ENCODE measurements around the gene PURA. TPM values are rescaled to one million over a fixed set of nuclear protein-coding genes. Genes with fewer than 3 reads are reported as not detected.

Gene PURA
- total and polyA plus RNA-seq, 2 of the 13 experiments (the other 11 are each of a cell fraction or from before 2014, with no cell fraction given) = 2.0 to 5.0 TPM

- TF ChIP-seq ZMAT3 (CRISPR knock-in tag; conservative IDR thresholded peaks at IDR 0.05) (0 out of 2 replicates have a peak, but pooled peaks have one; percentile 22), CAMTA2 (CRISPR knock-in tag; IDR thresholded peaks at IDR 0.05; ENCODE audit: borderline replicate concordance) (no peak), MXD4 (CRISPR knock-in tag; IDR thresholded peaks at IDR 0.05) (peak; percentile 63; the same call in 1 of the 2 replicates), ZIK1 (CRISPR knock-in tag; IDR thresholded peaks at IDR 0.05; ENCODE audit: borderline replicate concordance, low read depth) (no peak; the same call in 1 of the 2 replicates), ZFP82 (CRISPR knock-in tag; IDR thresholded peaks at IDR 0.05; ENCODE audit: borderline replicate concordance) (no peak), SP2 (CRISPR knock-in tag; IDR thresholded peaks at IDR 0.05) (no peak), ZNF670 (CRISPR knock-in tag; IDR thresholded peaks at IDR 0.05; ENCODE audit: borderline replicate concordance) (no peak), DNMT1 (CRISPR knock-in tag; IDR thresholded peaks at IDR 0.05) (0 out of 2 replicates have a peak, but pooled peaks have one; percentile 81), ELF1 (CRISPR knock-in tag; IDR thresholded peaks at IDR 0.05) (no peak), ZNF713 (CRISPR knock-in tag; IDR thresholded peaks at IDR 0.05) (0 out of 2 replicates have a peak, but pooled peaks have one; percentile 12), ZNF333 (CRISPR knock-in tag; IDR thresholded peaks at IDR 0.05; ENCODE audit: borderline replicate concordance) (0 out of 2 replicates have a peak, but pooled peaks have one; percentile 35), ZNF749 (CRISPR knock-in tag; IDR thresholded peaks at IDR 0.05; ENCODE audit: borderline replicate concordance) (peak; percentile 38; the same call in 1 of the 2 replicates), MED1 (CRISPR knock-in tag; IDR thresholded peaks at IDR 0.05) (peak; percentile 63)
- TF ChIP-seq, protein P1, sequence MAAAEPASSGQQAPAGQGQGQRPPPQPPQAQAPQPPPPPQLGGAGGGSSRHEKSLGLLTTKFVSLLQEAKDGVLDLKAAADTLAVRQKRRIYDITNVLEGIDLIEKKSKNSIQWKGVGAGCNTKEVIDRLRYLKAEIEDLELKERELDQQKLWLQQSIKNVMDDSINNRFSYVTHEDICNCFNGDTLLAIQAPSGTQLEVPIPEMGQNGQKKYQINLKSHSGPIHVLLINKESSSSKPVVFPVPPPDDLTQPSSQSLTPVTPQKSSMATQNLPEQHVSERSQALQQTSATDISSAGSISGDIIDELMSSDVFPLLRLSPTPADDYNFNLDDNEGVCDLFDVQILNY (CRISPR knock-in tag; conservative IDR thresholded peaks at IDR 0.05) = no peak
- TF ChIP-seq, protein P2, sequence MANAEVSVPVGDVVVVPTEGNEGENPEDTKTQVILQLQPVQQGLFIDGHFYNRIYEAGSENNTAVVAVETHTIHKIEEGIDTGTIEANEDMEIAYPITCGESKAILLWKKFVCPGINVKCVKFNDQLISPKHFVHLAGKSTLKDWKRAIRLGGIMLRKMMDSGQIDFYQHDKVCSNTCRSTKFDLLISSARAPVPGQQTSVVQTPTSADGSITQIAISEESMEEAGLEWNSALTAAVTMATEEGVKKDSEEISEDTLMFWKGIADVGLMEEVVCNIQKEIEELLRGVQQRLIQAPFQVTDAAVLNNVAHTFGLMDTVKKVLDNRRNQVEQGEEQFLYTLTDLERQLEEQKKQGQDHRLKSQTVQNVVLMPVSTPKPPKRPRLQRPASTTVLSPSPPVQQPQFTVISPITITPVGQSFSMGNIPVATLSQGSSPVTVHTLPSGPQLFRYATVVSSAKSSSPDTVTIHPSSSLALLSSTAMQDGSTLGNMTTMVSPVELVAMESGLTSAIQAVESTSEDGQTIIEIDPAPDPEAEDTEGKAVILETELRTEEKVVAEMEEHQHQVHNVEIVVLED (CRISPR knock-in tag; IDR thresholded peaks at IDR 0.05; ENCODE audit: borderline replicate concordance) = peak; percentile 43; the same call in 1 of the 2 replicates
- TF ChIP-seq, protein P3, sequence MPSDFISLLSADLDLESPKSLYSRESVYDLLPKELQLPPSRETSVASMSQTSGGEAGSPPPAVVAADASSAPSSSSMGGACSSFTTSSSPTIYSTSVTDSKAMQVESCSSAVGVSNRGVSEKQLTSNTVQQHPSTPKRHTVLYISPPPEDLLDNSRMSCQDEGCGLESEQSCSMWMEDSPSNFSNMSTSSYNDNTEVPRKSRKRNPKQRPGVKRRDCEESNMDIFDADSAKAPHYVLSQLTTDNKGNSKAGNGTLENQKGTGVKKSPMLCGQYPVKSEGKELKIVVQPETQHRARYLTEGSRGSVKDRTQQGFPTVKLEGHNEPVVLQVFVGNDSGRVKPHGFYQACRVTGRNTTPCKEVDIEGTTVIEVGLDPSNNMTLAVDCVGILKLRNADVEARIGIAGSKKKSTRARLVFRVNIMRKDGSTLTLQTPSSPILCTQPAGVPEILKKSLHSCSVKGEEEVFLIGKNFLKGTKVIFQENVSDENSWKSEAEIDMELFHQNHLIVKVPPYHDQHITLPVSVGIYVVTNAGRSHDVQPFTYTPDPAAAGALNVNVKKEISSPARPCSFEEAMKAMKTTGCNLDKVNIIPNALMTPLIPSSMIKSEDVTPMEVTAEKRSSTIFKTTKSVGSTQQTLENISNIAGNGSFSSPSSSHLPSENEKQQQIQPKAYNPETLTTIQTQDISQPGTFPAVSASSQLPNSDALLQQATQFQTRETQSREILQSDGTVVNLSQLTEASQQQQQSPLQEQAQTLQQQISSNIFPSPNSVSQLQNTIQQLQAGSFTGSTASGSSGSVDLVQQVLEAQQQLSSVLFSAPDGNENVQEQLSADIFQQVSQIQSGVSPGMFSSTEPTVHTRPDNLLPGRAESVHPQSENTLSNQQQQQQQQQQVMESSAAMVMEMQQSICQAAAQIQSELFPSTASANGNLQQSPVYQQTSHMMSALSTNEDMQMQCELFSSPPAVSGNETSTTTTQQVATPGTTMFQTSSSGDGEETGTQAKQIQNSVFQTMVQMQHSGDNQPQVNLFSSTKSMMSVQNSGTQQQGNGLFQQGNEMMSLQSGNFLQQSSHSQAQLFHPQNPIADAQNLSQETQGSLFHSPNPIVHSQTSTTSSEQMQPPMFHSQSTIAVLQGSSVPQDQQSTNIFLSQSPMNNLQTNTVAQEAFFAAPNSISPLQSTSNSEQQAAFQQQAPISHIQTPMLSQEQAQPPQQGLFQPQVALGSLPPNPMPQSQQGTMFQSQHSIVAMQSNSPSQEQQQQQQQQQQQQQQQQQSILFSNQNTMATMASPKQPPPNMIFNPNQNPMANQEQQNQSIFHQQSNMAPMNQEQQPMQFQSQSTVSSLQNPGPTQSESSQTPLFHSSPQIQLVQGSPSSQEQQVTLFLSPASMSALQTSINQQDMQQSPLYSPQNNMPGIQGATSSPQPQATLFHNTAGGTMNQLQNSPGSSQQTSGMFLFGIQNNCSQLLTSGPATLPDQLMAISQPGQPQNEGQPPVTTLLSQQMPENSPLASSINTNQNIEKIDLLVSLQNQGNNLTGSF (CRISPR knock-in tag; IDR thresholded peaks at IDR 0.05) = no peak
- TF ChIP-seq, protein P4, sequence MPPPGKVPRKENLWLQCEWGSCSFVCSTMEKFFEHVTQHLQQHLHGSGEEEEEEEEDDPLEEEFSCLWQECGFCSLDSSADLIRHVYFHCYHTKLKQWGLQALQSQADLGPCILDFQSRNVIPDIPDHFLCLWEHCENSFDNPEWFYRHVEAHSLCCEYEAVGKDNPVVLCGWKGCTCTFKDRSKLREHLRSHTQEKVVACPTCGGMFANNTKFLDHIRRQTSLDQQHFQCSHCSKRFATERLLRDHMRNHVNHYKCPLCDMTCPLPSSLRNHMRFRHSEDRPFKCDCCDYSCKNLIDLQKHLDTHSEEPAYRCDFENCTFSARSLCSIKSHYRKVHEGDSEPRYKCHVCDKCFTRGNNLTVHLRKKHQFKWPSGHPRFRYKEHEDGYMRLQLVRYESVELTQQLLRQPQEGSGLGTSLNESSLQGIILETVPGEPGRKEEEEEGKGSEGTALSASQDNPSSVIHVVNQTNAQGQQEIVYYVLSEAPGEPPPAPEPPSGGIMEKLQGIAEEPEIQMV (CRISPR knock-in tag; IDR thresholded peaks at IDR 0.05; ENCODE audit: low read depth) = peak; percentile 58; the same call in 1 of the 2 replicates
Measured at GRCh38 chr5:140113699-140114263, at the start of gene PURA (continued).
